ENCODE results near the gene CCNT1. TPM values are rescaled to one million over a fixed set of nuclear protein-coding genes. Genes with fewer than 3 reads are reported as not detected.
"Not testable (repeated sequence)": the region's sequence is repeated elsewhere in the genome, so short reads cannot be mapped to it uniquely, and the experiment has no call there.

Gene CCNT1
- total and polyA plus RNA-seq, 4 donors, result 15.2 to 34.6 (median 23.3) TPM

DNA sequence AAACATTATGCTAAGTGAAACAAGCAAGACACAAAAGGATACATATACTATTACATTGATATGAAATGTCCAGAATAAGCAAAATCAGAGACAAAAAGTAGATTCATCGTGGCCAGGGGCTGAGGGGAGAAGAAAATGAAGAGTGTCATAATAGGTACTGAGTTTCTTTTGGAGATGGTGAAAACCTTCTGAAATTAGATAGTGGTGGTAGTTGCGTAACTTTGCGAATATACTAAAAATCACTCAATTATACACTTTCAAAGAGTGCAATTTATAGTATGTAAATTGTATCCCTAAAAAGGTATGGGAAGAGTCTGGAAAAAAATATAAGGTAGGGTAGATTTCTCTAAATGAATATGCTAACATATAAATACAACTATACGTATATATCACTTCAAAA lies 56.6 kb downstream of the CCNT1 start:
- WGBS (ENCODE audit: insufficient coverage), result no CpG with 5 or more reads among the region's 4 CpGs
- H3K27ac ChIP-seq (ENCODE audit: low read depth, low read length), result no peak overlapping the region
- peaks cover 50% of the 10 kb centered on the region for H3K36me3 ChIP-seq (ENCODE audit: control insufficient read depth, insufficient read depth, low read length)
- no peak overlapping the region for H3K4me3 ChIP-seq (ENCODE audit: low read depth, low read length)
- no peaks in the 10 kb centered on the region for H3K4me1 ChIP-seq (ENCODE audit: control insufficient read depth, insufficient read depth, low read length)
- DNase-seq (ENCODE audit: low read depth in 4 of 6, low spot score in 6 of 6), result no peak
- no peaks in the 10 kb centered on the region for H3K9me3 ChIP-seq (ENCODE audit: control insufficient read depth, insufficient read depth, low read length)
- no peaks in the 10 kb centered on the region for H3K27me3 ChIP-seq (ENCODE audit: control insufficient read depth, insufficient read depth, low read length)

- H3K27ac ChIP-seq (ENCODE audit: low read depth, low read length), result no peak overlapping the region
- no peaks in the 10 kb centered on the region for H3K9me3 ChIP-seq (ENCODE audit: control insufficient read depth, insufficient read depth, low read length)
- DNase-seq (ENCODE audit: low read depth in 4 of 6, low spot score in 6 of 6), result no peak
- no peaks in the 10 kb centered on the region for H3K27me3 ChIP-seq (ENCODE audit: control insufficient read depth, insufficient read depth, low read length)
- H3K4me3 ChIP-seq (ENCODE audit: low read depth, low read length), result no peak overlapping the region
- H3K36me3 ChIP-seq (ENCODE audit: control insufficient read depth, insufficient read depth, low read length), result peaks cover 29% of the 10 kb centered on the region
- no peaks in the 10 kb centered on the region for H3K4me1 ChIP-seq (ENCODE audit: control insufficient read depth, insufficient read depth, low read length)
- WGBS (ENCODE audit: insufficient coverage), result no CpG with 5 or more reads among the region's 4 CpGs
Observed at GRCh38 chr12:48651681-48652080, 64.8 kb downstream of the CCNT1 start.

- WGBS (ENCODE audit: insufficient coverage), result no CpG with 5 or more reads among the region's 8 CpGs
- not testable (repeated sequence) for H3K27ac ChIP-seq (ENCODE audit: low read depth, low read length); DNase-seq (ENCODE audit: low read depth in 4 of 6, low spot score in 6 of 6); H3K4me1 ChIP-seq (ENCODE audit: control insufficient read depth, insufficient read depth, low read length); H3K27me3 ChIP-seq (ENCODE audit: control insufficient read depth, insufficient read depth, low read length); H3K4me3 ChIP-seq (ENCODE audit: low read depth, low read length); H3K9me3 ChIP-seq (ENCODE audit: control insufficient read depth, insufficient read depth, low read length)
- H3K36me3 ChIP-seq (ENCODE audit: control insufficient read depth, insufficient read depth, low read length), result peaks cover 14% of the 10 kb centered on the region
Observed at GRCh38 chr12:48645354-48645753, 71.2 kb downstream of the CCNT1 start.

GRCh38 chr12:48643011-48643410 lies 73.5 kb downstream of the CCNT1 start:
- Histone ChIP-seq H3K4me3 (ENCODE audit: low read depth, low read length) (no peak overlapping the region), H3K4me1 (ENCODE audit: control insufficient read depth, insufficient read depth, low read length) (no peaks in the 10 kb centered on the region), H3K9me3 (ENCODE audit: control insufficient read depth, insufficient read depth, low read length) (no peaks in the 10 kb centered on the region), H3K27me3 (ENCODE audit: control insufficient read depth, insufficient read depth, low read length) (no peaks in the 10 kb centered on the region), H3K36me3 (ENCODE audit: control insufficient read depth, insufficient read depth, low read length) (peaks cover 10% of the 10 kb centered on the region), H3K27ac (ENCODE audit: low read depth, low read length) (no peak overlapping the region)
- no peak for DNase-seq (ENCODE audit: low read depth in 4 of 6, low spot score in 6 of 6)
- WGBS (ENCODE audit: insufficient coverage), result no CpG with 5 or more reads among the region's 2 CpGs

DNA sequence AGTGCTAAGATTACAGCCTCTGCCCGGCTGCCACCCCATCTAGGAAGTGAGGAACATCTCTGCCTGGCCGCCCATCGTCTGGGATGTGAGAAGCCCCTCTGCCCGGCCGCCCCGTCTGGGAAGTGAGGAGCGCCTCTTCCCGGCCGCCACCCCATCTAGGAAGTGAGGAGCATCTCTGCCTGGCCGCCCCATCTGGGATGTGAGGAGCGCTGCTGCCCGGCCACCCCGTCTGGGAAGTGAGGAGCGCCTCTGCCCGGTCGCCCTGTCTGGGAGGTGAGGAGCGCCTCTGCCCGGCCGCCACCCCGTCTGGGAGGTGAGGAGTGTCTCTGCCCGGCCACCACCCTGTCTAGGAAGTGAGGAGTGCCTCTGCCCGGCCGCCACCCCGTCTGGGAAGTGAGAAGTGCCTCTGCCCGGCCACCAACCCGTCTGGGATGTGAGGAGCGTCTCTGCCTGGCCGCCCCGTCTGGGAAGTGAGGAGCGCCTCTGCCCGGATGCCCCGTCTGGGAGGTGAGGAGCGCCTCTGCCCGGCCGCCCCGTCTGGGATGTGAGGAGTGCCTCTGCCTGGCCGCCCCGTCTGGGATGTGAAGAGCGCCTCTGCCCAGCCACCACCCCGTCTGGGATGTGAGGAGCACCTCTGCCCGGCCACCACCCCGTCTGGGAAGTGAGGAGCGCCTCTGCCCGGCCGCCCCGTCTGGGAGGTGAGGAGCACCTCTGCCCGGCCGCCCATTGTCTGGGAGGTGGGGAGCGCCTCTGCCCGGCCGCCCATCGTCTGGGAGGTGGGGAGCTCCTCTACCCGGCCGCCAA lies 74.6 kb downstream of the CCNT1 start:
- H3K27ac ChIP-seq (ENCODE audit: low read depth, low read length); DNase-seq (ENCODE audit: low read depth in 4 of 6, low spot score in 6 of 6); H3K4me3 ChIP-seq (ENCODE audit: low read depth, low read length); H3K4me1 ChIP-seq (ENCODE audit: control insufficient read depth, insufficient read depth, low read length); H3K36me3 ChIP-seq (ENCODE audit: control insufficient read depth, insufficient read depth, low read length); H3K27me3 ChIP-seq (ENCODE audit: control insufficient read depth, insufficient read depth, low read length); H3K9me3 ChIP-seq (ENCODE audit: control insufficient read depth, insufficient read depth, low read length): not testable (repeated sequence)
- 98% methylated on average over 41 of the region's 54 CpGs for WGBS (ENCODE audit: insufficient coverage)

DNA sequence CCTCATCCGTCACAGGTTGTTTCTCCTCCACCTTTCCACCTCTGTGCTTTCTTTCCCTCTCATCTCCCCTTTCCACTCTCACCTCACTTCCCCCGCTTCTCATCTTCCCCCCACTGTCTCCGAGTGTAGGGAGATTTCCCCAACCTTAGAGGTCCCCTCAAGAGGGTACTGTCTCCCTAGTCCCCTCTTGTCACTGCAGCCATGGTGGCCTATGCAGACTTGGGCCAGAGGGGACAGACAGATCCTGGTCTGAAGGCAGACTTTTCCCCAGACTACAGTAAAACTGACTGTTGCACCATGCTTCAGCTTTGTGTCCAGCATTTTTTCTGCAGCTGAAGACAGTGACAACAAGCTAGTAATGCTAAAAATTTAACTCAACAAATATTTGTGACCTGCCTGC lies 75.7 kb downstream of the CCNT1 start:
- no peak for DNase-seq (ENCODE audit: low read depth in 4 of 6, low spot score in 6 of 6)
- WGBS (ENCODE audit: insufficient coverage), result 89% methylated on average over 3 of the region's 3 CpGs
- Histone ChIP-seq H3K9me3 (ENCODE audit: control insufficient read depth, insufficient read depth, low read length) (no peaks in the 10 kb centered on the region), H3K4me3 (ENCODE audit: low read depth, low read length) (no peak overlapping the region), H3K27me3 (ENCODE audit: control insufficient read depth, insufficient read depth, low read length) (no peaks in the 10 kb centered on the region), H3K4me1 (ENCODE audit: control insufficient read depth, insufficient read depth, low read length) (no peaks in the 10 kb centered on the region), H3K27ac (ENCODE audit: low read depth, low read length) (no peak overlapping the region), H3K36me3 (ENCODE audit: control insufficient read depth, insufficient read depth, low read length) (peaks cover 9% of the 10 kb centered on the region)

- Histone ChIP-seq H3K9me3 (ENCODE audit: control insufficient read depth, insufficient read depth, low read length) (no peaks in the 10 kb centered on the region), H3K36me3 (ENCODE audit: control insufficient read depth, insufficient read depth, low read length) (peaks cover 9% of the 10 kb centered on the region), H3K4me3 (ENCODE audit: low read depth, low read length) (no peak overlapping the region), H3K27ac (ENCODE audit: low read depth, low read length) (no peak overlapping the region), H3K4me1 (ENCODE audit: control insufficient read depth, insufficient read depth, low read length) (no peaks in the 10 kb centered on the region), H3K27me3 (ENCODE audit: control insufficient read depth, insufficient read depth, low read length) (no peaks in the 10 kb centered on the region)
- DNase-seq (ENCODE audit: low read depth in 4 of 6, low spot score in 6 of 6), result no peak
Observed at GRCh38 chr12:48640428-48640827, 76.1 kb downstream of the CCNT1 start.

Small RNA genes lying within 50 kb of the gene (small RNA-seq; reads per million reads assigned to genes)
- gene MIR1291 (ENCODE audit: low replicate concordance) (not detected), gene SNORA2A (ENCODE audit: low replicate concordance) (3.9 reads per million, percentile 94 among the genes with 10 or more reads in this experiment), gene SNORA2B (ENCODE audit: low replicate concordance) (4.9 reads per million, percentile 94 among the genes with 10 or more reads in this experiment), gene SNORA2C (ENCODE audit: low replicate concordance) (2.6 reads per million, percentile 92 among the genes with 10 or more reads in this experiment)

Other genes starting within 250 kb of the CCNT1 start
- gene ANP32D, start 244.1 kb downstream of the CCNT1 start, total RNA-seq, result under 1 TPM in 1 of 2 donors, not detected in 1; 0.20 TPM
- under 1 TPM; 0.23 to 0.30 TPM for gene ANP32D, start 244.1 kb downstream of the CCNT1 start, polyA plus RNA-seq (ENCODE audit: insufficient read length in 2 of 2)
- under 1 TPM; 0.40 to 0.50 TPM for gene C12orf54, start 234.2 kb downstream of the CCNT1 start, total RNA-seq
- 1 to 10 TPM in 1 of 2 donors, under 1 TPM in 1; 0.86 to 1.1 TPM for gene C12orf54, start 234.2 kb downstream of the CCNT1 start, polyA plus RNA-seq (ENCODE audit: insufficient read length in 2 of 2)
- not detected for gene OR8S1, start 191.1 kb downstream of the CCNT1 start, total RNA-seq
- not detected for gene OR8S1, start 191.1 kb downstream of the CCNT1 start, polyA plus RNA-seq (ENCODE audit: insufficient read length in 2 of 2)
- gene LALBA, start 146.7 kb downstream of the CCNT1 start, total RNA-seq, result not detected
- gene LALBA, start 146.7 kb downstream of the CCNT1 start, polyA plus RNA-seq (ENCODE audit: insufficient read length in 2 of 2), result not detected
- 10 to 100 TPM; 42.5 to 54.0 TPM for gene KANSL2, start 34.5 kb downstream of the CCNT1 start, total RNA-seq
- 10 to 100 TPM; 40.2 to 44.5 TPM for gene KANSL2, start 34.5 kb downstream of the CCNT1 start, polyA plus RNA-seq (ENCODE audit: insufficient read length in 2 of 2)
- gene ADCY6, start 72.4 kb upstream of the CCNT1 start, total RNA-seq, result 10 to 100 TPM; 39.9 to 51.9 TPM
- 10 to 100 TPM; 58.4 to 90.2 TPM for gene ADCY6, start 72.4 kb upstream of the CCNT1 start, polyA plus RNA-seq (ENCODE audit: insufficient read length in 2 of 2)
- 10 to 100 TPM; 24.0 to 37.0 TPM for gene CACNB3, start 101.8 kb upstream of the CCNT1 start, total RNA-seq
- gene CACNB3, start 101.8 kb upstream of the CCNT1 start, polyA plus RNA-seq (ENCODE audit: insufficient read length in 2 of 2), result 10 to 100 TPM; 73.8 to 89.6 TPM
- gene DDX23, start 135.5 kb upstream of the CCNT1 start, total RNA-seq, result 10 to 100 TPM; 44.0 to 85.4 TPM
- 10 to 100 TPM; 76.1 to 87.0 TPM for gene DDX23, start 135.5 kb upstream of the CCNT1 start, polyA plus RNA-seq (ENCODE audit: insufficient read length in 2 of 2)
- gene RND1, start 149.2 kb upstream of the CCNT1 start, total RNA-seq, result 10 to 100 TPM in 1 of 2 donors, 1 to 10 TPM in 1; 8.5 to 15.1 TPM
- gene RND1, start 149.2 kb upstream of the CCNT1 start, polyA plus RNA-seq (ENCODE audit: insufficient read length in 2 of 2), result 10 to 100 TPM; 41.7 to 45.8 TPM
- 10 to 100 TPM; 12.7 to 13.9 TPM for gene FKBP11, start 208.8 kb upstream of the CCNT1 start, total RNA-seq
- 10 to 100 TPM; 12.4 to 22.5 TPM for gene FKBP11, start 208.8 kb upstream of the CCNT1 start, polyA plus RNA-seq (ENCODE audit: insufficient read length in 2 of 2)
- 10 to 100 TPM; 67.9 to 74.6 TPM for gene ARF3, start 240.8 kb upstream of the CCNT1 start, total RNA-seq
- gene ARF3, start 240.8 kb upstream of the CCNT1 start, polyA plus RNA-seq (ENCODE audit: insufficient read length in 2 of 2), result 100 to 1,000 TPM; 285 to 319 TPM

Measured in spinal cord (tissue), 10 donors.